GM21515 (cell line): Measurements from ENCODE around the gene DGKG.

ENCODE experiments used
- ATAC-seq: cut with Tn5 transposase; IDR thresholded peaks from one replicate; pipeline ENCODE4 v1.9.1; 2021; ENCODE audit not compliant: unreplicated experiment

The DGKG gene

DNA sequence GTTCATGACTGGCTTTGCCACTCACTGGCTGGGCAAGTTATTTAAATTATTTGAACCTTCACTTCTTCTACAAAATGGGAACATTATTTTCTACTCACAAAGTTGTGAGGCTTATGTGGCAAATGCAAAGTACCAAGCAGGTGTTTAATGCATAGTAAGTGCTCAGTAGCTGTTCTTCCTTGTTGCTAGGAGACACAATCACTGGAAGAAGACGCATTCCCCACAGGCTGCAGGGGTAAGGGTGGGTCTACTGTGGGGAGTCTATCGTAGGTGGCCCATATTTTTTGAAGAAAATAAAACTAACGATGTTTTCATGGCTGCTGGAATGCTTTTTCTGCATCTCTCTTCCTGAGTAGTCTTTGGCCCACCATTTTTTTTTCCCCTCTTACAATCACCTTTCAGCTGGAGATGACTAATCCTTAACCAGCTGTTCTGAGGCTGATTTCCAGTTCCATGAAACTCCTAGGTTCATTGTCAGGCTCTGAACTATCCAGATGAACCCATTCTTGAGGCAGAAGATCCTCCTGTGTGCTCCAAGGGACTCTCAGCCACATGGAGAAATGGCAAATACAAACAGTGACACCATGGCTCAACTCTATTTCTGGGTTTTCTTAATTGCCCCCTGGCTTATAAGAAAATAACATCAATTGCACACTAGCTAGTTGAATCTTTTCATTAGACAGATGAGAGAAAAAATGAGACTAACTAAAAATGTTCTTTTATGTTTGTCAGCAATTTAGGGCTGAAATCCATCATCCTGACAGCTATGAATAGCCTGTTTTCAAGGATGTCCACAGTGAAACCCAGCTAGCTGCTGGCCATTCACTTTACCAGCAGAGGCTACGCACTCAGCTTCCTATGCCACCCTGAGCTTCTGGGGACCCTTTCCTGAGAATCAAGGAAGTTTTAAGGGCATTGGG lies 144.9 kb downstream of the DGKG start:
- no peak for ATAC-seq

DNA sequence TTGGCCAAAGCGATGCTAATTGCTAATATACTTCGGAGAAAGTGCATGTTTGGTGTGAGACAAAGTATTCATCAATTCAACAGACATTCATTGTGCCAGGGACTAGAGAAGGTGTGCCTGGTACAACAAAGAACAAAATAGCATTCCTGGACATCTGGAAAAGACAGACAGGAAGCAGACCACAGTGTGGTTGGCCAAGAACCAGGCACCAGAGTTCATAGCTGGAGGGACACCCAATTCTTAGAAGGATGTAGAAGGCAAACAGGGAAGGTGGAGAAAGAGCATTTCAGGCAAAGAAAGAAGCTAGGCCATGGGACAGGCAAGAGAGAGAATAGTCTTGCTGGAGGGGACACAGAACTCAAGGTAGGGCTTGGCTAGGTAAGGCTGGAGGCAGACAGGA lies 147.4 kb downstream of the DGKG start:
- no peak for ATAC-seq

DNA sequence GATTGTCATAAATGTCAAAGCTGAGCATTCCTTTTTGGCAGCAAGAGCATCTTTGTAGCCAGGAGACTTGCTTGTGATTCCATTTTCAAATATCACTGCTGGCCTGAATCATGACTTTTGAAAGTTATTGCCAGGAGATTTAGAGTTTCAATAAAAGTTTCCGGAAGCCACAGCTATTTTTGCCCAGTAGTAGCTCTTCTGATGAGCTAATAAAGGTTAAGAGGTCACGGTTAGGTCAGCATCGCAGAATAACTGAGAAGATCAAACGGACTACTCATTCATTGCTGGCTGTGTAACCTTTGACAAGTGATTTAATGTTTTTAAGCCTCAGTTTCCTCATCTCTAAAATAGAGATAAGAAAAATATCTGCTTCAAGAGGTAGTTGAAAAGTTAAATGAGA lies 148.1 kb downstream of the DGKG start:
- no peak for ATAC-seq

DNA sequence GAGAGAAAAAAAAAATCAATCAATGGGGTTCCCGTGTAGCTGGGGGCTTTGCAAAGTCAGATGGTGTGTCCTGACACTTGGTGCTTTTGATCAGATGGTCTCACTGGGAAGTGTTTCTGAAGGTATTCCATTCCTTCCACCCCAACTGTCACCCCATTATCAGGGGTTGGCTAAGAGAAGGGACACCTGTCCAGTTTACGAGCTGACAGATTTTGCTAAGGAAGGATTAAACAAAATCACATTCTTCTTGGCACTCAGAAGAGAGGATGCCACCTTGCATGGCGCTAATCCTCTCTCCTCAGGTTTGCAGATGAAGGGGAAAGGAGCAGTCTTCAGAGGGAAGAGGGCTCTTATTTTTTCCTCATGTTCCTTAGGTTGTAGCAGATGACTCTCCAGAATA lies 149.4 kb downstream of the DGKG start:
- ATAC-seq = no peak

DNA sequence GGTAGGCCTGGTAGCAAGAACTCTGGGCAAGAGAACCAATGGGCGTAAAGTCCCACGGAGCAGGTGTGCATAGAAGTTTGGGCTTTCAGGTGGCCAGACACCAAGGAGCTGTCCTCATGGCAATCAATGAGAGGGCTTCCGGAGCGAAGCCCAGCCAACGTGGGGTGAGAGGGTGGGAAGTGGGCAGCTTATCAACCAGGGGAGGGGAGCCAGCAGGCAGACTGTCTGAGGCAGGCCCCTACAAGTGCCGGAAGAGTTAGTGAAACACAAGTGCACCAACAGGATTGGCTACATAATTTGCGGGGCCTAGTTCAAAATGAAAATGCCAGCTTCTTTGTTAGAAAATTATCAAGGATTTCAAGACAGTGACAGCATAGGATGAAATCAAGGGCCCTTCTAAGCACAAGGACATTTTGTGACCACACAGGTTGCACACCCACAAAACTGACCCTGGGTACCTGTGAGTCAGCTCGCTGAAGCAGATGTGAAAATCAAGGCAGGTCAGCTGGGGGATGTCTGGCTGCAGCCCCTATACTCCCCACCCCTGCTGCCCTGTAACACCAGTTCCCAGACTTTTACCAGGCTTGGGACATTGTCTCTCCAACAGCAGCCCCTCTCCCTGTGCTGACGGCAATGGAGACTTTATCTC lies 151.1 kb downstream of the DGKG start:
- no peak for ATAC-seq

DNA sequence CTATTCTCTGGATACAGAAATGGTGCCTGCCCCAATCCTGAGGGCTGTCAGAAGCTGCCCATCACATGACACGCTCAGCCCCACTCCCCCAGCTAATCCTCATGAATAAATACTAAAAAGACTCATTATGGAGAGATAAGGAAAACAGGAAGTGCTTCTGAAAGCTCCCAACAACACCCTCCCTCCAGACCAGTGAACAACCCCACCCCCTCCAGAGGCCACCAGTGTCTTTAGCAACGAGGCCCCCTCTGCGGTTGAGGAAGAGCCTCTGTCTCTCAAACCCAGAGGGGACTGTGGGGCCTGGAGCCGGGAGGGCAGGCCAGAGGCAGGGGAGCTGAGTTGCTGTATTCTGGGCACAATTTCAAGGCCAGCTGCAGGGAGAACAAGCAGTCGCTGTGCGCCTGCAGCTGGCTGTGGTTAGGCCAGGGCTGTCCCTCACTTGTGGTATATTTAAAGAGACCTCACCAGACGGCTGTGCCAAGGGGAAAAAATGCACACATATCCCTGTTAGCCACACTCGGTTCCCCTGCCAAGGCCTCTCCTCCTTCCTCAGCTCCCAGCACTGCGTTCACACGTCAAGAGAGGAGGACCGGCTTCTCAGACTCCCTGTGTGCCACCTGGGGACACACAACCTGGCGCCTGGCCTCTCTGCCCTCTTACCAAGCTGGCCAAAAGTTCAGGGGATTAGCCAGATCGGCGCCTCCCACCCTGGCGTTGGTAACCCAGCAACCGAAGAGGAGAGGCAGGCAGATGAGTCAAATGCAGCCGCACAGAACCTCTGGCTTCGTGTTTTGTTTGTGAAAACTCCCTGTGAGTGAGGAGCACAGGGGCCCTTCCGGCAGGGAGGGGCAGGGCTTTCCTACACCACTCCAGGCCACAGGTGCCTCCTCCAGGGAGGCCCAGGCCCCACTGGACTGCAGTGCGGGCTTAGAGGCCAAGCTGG lies 152.0 kb downstream of the DGKG start:
- no peak for ATAC-seq

DNA sequence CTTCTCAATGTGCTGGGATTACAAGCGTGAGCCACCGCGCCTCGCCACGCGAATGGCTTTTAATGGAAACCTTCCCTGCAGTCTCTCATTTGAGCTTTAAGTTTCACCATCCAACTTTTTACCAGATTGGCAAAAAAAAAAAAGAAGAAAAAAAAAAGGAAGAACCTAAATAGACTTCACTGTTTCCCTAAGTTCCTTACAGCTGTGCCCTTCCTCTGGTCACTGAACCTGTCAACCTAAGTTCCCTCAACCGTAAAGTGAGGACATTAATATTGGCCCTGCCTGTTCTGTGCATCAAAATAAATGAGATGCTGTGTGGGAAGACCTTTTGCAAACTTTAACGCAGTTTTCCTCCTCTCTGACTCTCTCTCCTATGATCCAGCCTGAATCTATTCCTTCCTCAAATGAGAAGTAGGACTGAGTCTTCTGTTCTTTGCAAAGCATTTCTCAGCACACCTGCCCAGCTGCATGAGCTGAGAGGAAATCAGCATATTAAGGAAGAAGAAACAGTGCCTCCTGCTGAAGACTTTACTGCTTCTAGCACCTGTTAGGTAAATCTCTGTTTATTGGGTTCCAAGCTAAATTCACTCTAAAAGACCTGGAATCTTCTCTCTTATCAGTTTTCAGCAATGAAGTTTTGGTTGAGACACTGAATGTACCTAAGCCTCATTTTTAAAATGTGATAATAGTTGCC lies 153.6 kb downstream of the DGKG start:
- ATAC-seq = no peak

DNA sequence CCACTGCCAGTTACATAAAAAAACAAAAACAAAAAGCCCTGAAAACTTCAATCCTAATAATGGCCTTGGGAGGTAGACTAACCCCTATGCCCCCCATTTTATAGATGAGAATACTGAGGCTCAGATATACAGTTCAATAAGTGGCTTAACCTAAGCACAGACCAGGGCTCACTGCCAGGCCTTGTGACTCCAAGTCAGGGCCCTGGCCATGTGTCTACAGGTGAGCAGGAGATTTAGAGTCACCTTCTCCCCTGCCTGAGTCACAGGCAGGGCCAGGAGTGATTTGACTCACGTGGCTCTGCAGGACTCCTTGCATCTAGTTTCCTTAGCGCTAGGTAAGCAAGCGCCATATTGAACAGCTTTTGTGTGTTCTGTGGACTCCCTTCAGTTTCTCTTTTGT lies 154.5 kb downstream of the DGKG start:
- ATAC-seq = no peak

DNA sequence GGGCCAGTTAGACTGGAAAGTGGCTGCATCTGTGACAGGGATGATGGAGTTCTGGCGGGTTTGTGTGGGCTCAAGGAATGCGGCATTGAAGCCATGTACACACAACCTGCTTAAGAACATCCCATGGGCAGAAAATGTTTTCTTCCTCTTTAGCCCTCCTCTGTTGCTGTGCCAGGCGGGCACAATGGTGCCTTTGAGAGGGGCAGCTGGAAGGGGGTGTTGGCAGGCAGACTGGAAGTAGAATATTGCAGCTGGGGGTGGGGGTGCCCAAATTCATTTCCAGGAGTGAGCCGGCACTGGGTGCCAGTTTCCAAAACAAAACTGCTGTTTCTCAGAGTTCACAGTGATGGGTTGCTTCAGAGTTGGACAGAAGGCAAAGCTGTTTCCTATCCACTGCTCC lies 161.3 kb downstream of the DGKG start:
- no peak for ATAC-seq

DNA sequence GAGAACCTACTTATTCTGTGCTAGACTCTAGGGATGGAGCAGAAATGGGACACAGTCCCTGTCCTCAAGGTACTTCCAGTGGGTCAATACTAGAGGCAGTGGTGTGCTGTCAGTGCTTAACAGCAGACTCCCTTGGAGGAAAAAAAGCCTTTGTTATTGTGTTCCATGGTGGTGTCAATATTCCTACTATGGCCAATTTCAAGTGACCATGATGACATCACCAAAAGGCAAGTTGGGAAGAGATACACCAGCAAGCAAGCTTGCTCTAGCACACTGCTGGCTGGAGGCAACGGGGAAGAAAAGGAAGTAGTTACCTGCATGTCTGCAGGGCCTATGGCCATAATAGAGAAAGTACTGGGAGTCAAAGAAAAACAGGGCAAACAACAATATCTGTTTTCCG lies 163.6 kb downstream of the DGKG start:
- no peak for ATAC-seq

DNA sequence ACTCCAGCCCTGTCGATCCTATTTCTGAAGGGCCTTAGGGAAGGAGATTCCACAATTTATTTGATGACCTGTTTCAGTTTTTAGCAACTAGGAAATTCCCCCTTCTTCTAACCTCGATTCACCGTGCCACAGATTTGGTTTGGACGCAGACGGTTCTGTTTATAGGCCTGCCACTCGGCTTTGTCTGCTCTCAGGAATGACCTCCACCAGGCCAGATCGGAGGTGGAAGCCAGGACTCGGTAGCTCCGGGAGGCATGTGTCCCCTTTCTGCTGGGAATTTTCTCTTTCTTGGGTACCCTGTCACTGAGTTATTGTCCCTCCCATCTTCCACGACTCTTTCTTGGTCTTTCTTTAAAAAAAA lies 167.6 kb downstream of the DGKG start:
- no peak for ATAC-seq

DNA sequence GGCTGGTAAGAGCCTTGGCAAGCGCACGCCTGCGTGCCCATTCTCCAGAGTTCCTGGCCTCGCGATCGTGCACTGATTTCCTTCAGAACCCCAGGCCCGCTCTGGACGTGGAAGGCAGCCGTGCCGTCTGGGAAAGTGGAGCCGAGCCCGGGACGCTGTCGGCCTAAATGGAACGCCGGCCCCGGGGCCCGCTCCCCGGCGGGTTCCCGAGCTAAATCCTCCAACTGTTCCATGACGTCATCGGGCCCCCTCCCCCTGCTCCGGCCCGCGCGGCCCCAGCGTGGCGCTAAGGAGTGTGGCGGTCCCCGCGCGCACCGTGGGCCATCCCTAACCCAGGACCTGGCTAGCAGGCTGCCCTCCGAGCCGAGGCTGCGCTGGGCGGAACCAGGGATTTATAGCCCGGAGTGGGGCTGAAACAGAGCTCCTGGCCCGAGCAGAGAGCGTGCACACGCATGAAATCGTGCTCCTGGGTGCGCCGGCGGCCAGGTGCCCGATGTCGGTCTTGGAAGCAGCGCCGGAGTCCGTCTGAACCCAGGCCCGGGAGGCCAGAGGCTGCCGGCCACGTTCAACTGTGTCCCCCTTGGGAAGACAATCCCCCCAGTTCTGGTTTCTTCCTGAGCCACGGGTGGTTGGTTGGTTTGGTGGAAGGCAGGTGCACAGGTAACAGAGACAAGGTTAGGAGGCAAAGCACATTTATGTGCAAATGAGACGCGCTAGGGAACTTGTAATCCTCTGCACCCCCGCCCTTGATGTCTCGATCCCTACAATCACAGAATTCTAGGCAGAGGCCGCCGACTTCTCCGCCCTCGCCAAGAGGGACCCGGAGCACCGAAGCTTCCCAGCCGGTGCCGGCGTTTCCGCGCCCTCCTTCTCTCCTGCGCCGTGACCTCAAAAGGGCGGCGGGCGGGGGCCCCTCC lies 168.2 kb downstream of the DGKG start:
- ATAC-seq = no peak

DNA sequence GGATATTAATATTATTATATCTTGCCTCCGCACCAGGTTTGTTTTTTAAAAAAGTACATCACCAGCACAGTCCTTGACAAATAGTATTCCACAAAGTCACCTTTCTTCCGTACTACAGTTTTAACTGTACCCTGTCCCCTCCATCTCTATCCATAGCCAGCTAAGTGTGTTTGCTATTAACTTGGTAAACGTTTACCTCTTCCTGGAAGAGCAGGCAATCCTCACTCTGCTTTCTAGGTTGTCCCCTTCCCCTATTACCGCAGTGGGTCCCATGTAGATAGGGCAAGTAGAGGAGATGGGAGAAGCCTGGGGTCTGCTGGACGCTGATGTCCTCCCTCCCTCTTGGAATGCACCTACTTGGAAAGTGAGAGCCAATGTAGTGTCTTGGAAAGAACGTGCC lies 169.2 kb downstream of the DGKG start:
- no peak for ATAC-seq

DNA sequence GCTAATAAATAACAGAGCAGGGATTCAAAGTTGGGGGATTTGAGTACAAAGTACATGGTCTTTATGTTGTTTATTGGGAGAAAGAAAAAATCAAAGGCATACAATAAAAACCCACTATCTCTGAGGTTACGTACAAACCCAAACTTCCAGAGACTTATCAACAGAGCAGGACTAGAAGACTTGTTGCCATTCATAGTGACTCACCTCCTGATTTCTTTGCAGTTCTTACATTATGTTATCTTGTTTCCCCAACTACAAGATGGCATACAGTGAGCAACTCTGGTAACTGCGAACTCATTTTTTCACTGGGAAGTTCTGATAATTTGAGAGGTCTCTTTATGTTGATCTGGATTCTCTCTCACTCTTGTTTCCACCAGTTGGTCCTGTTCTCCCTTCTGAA lies 172.5 kb downstream of the DGKG start:
- no peak for ATAC-seq

DNA sequence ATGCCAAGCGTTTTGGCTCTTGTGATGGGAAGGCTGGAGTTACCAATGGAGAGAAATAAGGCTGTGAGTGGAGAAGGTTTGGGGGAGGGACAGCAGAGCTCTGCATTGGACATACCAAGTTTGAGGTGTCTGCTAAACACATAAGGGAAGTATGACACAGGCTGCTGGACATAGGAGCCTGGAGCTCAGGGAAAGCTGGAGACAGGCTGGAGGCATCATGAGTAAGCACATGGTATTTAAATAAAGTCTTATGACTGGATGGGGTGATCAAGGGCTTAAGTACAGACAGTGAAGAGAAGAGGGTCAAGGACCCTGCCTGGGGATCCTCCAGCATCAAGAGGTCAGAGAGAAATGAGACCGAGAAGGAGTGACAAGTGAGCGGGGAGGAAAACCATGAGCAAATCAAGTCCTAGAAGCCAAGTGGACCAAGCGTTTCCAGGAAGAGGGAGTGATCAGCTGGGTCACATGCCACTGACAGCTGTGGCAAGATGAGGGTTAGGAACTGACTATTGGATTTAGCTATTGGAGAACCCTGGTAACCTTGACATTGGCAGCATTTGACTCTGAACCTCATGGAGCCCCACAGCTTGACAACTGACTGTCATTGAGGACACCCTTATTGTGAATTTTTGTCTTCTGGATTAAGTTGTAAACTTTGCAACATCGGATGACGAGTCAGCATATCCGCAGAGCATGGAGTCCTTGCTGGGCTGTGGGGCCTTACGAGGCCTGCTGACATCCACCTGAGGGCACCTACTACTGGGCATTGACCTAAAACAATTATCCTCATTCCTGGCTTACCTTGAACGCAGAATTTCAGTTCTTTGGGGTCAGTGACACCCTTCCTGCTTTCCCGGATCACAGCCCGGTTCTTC lies 174.4 kb downstream of the DGKG start:
- no peak for ATAC-seq

DNA sequence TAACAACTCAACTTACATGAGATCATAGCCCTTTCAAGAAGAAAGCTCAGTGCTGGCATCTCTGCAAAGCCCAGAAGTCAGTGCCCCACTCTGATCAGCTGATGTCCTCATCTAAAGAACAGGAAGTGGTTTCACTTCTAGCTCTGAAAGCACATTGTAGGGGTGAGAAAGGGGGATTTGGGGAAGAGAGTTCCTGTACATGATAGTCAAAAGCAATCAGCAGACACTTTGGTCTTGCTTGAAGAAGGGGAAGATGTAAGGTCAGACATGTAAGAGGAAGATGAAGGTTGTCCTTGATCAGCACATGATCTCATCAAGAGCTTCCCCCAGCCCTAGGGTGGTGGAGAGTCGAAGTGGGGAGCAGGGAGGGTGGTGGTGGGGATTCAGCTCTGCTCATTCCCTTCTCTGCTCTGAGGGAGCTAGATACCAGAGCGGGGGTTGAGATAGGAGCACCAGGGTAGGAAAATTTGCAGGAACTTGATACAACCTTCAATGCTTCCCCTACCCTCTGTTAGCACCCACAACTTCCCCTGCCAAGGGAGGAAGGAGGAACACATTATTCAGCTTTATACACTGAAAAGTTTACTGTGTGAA lies 176.7 kb downstream of the DGKG start:
- no peak for ATAC-seq

DNA sequence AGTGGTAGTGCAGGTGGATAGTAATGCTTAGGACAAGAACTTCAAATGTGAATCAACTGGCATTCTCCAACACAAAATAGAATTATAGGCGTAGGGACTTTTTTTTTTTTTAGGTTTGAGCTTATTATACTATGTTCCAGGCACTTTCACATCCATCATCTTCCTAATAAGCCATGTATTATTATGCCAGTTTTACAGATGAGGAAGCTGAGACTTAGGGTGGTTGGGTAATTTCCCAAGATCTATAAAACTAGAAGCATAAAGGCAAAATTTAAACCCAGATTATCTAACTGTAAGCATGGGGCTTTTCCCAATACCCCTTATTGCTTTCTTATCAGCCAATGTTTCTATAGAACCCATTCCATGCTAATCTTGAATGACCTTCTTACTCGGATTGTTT lies 178.0 kb downstream of the DGKG start:
- no peak for ATAC-seq

DNA sequence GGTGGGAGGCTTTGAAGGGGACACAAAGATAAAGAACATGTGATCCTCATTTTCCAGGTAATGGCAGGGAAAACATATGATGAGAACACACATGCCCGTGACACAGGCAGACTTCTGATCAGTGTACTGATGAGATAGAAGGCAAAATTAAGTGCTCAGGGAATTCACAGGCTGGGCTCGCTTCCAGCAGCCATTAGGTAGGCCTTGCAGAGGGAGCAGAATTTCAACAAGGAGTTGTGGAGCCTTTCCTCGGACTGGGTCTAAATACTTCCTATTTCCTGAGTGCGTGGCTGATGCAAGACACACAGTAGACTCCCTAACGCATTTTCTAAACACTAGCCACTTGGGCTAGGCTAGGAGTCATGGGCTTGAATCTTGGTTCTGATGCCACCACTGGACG lies 179.2 kb downstream of the DGKG start:
- ATAC-seq = no peak

DNA sequence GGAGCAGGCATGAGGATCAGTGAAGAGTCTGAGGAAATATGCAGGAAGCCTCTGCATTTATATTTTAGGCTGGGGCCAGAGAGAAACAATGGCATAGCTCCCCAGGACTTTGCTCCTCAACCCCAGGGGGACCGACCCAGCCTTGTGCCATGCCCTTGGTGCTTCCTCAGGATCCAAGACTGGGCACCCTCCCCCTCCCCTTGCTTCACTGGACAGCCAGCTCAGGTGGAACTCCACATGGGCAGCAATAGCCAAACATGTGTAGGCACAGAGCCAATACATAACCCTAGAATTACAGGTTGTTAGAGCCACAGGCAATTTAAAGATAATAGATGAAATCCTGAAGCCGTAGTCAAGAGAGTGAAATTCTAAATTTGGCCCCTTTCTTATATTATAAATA lies 180.1 kb downstream of the DGKG start:
- no peak for ATAC-seq
